Germinal center (tissue), 1 donor: ENCODE data around the gene TNFRSF6B.

Experiments
- DNase-seq: peaks from one replicate; pipeline ENCODE4 v3.0.0; 2012; ENCODE audit warnings: mixed read lengths, low spot score

TNFRSF6B gene

DNA sequence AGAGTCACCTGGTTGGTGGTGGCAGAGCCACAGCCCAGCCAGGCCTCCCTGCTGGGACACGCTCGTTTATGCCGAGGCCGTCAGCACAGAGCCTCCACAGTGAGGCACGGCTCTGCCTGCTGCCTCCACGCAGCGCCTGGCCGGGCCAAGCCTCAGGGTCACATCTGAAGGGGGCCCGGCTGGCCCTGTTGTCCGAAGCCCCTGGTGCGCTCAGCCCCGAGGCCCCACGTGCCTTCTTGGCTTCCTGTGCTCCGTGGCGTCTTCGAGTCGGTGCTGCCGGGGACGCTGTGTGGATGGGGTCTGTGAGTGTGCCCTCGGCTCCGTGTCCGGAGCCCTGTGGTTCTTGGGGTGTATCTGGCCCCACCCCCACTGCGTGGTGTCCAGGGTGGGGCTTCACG lies 10.4 kb upstream of the TNFRSF6B start:
- DNase-seq = no peak

DNA sequence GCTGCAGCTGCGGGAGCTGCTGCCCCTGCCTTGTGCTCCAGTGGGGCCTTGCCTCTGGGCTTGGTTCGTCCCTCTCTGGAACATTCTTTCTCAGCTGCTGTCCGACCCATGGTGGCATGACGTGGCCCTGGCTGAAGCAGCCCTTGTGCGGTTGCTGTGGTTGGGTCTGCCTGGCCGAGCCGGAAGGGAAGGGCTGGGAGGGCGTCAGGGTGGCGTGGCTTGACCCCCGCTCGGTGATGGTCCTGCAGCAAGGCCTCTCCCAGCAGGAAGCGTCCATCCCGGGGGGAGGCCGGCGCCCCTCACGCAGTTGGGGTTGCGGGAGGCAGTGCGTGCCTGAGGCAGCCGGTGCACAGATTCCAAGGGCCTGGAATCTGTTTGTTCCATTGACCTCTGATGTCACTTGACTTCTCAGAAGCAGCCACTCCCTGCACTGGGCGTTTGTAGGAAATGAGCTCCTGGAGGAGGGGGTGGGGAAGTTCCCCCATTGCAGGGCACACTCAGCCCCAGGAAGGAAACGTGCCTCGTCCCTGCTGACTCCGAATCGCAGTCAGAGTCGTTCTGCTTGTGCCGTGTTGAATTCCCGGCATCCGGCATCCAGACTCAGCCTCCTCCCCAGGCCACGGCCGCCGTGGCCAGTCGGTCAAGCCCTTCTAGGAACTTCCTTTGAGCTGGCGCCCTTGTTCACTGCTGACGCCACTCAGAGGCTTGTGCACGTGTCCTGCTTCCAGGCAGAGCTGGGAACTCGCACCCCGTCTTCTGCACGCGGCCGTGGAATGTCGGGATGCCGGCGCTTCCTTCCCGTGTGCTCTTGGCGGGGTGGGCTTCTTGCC lies 9.7 kb upstream of the TNFRSF6B start:
- DNase-seq = no peak

DNA sequence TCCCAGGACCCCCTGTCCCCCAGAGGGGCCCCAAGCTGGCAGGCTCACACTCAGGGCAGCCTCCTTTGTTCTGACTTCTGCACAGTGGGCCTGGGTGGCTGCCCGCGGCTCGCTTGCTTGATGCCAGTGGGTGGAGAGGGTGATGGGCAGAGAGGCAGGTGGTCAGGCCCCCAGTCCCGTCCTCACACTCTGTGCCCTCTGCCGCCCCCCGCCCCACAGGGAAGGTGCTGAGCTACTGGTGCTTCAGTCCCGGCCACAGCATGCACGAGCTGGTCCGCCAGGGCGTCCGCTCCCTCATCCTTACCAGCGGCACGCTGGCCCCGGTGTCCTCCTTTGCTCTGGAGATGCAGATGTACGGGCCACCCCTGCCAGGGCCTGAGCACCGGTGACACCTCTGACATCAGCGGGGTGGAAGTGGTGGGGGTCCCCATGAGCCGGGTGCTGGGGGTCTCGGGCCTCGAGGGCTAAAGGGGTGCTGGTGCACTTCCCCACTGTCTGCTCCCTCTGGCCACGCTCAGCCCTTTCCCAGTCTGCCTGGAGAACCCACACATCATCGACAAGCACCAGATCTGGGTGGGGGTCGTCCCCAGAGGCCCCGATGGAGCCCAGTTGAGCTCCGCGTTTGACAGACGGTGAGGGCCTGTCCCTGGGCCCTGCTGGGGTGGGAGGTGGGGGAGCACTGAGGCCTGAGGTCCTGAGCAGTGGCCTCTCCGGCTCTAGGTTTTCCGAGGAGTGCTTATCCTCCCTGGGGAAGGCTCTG lies 8.9 kb upstream of the TNFRSF6B start:
- DNase-seq = no peak

DNA sequence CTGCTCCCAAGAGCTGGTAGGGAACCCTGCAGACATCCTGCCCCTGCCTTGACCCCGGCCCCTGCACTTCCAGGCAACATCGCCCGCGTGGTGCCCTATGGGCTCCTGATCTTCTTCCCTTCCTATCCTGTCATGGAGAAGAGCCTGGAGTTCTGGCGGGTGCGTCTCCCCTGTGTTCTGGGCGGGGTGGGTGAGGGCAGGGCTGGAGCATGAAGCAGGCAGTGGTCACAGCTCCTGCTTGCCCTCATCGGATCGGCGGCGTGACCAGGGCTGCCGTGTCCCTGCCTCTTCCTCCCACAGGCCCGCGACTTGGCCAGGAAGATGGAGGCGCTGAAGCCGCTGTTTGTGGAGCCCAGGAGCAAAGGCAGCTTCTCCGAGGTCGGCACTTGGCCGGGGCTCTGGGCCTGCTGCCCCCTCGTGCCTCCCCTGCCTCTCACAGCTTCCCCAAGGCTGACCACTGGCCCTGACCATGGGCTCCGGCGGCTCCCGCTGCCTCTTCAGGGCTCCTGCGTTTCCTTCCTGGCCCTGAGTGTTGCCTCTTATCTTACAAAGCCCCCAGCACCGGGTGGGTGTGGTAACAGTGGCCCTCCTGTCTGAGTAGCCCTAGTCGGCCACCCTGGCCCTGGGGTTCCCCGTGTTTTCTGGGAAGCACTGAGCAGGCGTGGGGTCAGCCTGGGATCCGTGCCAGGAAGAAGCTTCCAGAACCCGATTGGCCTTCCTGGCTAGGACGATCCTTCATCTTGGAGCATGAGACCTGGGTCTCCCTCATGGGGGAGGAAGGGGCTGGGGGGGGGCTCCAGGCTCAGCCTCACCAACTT lies 8.0 kb upstream of the TNFRSF6B start:
- DNase-seq = no peak

DNA sequence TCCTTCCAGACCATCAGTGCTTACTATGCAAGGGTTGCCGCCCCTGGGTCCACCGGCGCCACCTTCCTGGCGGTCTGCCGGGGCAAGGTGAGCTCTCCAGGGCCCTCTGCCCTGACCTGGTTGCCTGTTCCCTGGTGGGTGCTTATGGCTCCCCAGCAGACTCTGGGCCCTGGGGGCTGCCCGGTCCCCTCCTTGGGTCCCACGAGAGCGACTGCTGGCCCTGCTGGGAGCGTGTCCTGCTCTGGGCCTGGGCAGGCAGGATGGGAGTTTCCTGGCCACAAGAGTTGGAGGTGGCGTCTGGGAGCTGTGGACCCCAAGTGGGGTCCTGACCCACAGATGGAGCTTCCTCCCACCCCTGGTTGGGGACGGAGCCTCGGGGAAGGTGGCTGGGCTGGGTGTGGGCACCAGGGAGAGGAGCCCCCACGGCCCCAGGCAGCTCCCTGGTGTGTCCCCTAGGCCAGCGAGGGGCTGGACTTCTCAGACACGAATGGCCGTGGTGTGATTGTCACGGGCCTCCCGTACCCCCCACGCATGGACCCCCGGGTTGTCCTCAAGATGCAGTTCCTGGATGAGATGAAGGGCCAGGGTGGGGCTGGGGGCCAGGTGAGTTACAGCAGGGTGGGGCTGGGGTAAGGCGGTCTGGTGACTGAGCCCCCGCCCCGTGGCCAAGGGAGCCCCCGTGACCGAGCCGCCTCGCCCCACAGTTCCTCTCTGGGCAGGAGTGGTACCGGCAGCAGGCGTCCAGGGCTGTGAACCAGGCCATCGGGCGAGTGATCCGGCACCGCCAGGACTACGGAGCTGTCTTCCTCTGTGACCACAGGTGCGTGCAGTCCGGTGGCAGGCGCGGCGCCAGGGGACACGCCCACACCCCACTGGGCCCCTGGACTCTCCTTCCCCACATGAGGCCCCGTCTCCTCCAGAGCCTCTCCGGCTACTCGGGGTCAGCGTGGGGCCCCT lies 7.1 kb upstream of the TNFRSF6B start:
- no peak for DNase-seq

DNA sequence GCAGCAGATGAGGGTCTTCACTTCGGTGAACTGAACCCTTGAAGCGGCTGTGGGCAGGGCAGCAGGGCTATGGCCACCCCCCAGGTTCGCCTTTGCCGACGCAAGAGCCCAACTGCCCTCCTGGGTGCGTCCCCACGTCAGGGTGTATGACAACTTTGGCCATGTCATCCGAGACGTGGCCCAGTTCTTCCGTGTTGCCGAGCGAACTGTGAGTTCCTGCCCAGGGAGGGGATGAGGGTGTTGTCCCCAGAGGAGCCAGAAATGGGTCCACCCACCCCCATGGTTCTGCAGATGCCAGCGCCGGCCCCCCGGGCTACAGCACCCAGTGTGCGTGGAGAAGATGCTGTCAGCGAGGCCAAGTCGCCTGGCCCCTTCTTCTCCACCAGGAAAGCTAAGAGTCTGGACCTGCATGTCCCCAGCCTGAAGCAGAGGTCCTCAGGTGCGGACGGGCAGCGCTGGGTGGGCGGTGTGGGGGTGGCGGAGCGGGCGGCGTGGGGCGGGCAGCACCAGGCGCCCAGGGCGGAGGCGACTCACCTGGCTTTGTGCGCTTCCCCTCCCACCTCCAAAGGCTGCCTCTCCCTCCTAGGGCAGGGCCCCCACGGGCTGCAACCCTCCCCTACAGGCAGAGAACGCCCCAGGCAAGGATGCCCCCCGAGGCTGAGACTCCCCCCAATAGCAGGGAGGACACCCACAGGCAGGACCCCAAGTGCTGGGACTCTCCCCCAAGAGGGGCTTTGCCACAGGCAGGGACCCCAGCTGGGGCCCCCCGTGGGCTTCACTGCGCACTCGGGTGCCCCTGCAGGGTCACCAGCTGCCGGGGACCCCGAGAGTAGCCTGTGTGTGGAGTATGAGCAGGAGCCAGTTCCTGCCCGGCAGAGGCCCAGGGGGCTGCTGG lies 6.2 kb upstream of the TNFRSF6B start:
- no peak for DNase-seq

DNA sequence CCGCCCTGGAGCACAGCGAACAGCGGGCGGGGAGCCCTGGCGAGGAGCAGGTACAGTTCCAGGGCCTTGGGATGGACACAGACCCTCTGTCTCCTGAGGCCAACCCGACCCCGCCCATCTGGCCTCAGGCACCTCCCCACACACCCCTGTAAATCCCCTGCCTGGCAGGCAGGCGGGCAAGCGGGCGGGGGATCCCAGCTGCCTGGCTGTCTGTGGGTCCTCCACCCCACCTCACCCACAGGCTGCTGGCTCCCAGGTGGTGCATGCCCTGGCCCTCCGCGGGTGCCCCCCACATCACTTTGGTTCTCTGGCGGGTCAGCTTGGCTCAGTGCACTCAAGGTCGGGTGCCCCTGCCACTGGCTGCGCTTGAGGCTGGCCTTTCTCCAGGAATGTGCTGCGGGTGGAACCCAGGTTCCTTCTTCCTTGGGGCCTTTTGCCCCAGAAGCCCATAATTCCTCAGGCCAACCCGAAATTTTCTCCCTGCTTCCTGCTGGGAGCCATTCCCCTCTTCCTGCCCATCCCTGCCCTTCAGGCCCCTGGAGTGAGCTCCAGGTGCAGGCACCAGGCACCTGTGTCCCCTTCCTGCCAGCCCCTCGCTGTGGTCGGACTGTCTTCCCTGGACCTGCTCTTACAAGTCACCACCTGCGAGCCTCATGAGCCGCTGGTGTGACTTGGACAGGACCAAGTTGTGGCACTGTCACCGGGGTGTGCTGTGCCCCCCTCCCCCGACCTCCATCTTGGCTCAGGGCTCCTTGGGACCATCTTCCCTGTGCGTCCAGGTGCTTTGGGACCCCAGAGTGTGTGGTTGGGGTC lies 5.3 kb upstream of the TNFRSF6B start:
- DNase-seq = no peak

DNA sequence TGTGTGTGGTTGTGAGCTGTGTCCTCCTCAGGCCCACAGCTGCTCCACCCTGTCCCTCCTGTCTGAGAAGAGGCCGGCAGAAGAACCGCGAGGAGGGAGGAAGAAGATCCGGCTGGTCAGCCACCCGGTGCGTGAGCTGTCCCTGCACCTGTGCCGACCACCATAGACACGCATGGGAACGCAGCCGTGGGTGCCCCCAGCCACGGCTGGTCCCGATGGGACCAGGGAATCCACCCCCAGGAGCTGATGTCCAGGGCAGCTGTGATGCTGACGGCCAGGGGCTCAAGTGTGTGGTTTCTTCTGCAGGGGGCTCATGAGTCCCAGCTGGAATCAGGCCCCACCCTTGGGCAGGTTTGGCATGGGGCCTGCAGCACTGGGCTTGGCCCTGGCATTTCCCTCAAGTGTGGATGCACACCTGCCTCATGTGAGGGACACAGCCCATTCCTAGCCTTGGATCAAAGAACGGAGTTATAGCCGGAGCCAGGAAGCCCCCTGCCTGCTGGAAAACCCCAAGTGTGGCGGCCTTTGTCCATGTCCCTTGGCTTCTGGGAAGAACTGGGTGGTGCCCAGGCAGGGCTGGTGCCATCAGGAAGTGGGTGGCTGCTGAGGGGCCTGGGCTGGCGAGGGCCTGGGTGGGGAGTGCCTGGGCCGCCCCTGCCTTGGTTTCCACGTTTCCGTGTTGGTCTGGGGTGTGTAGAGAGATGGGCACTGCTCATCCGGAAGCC lies 4.6 kb upstream of the TNFRSF6B start:
- DNase-seq = no peak

DNA sequence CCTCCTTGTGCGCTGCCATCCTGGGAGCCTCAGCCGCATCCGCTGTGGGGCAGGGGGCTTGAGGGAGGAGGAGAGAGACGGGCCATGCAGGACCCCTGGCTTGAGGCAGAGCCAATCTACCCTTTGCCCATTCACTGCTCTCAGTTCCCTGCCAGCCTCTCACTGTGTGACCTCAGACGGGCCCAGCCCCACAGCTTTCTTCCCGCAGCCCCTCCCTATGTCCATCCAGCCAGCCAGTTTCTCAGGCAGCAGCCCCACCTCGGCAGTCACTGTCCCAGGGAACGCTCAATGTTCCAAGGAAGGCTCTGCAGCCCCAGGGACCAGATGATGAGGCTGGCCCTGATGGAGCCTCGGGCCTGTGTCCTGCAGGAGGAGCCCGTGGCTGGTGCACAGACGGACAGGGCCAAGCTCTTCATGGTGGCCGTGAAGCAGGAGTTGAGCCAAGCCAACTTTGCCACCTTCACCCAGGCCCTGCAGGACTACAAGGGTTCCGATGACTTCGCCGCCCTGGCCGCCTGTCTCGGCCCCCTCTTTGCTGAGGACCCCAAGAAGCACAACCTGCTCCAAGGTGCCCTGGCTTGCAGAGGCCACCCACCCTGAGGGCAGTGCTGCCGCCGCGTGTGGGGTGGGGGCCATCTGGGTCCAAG lies 3.9 kb upstream of the TNFRSF6B start:
- DNase-seq = no peak

DNA sequence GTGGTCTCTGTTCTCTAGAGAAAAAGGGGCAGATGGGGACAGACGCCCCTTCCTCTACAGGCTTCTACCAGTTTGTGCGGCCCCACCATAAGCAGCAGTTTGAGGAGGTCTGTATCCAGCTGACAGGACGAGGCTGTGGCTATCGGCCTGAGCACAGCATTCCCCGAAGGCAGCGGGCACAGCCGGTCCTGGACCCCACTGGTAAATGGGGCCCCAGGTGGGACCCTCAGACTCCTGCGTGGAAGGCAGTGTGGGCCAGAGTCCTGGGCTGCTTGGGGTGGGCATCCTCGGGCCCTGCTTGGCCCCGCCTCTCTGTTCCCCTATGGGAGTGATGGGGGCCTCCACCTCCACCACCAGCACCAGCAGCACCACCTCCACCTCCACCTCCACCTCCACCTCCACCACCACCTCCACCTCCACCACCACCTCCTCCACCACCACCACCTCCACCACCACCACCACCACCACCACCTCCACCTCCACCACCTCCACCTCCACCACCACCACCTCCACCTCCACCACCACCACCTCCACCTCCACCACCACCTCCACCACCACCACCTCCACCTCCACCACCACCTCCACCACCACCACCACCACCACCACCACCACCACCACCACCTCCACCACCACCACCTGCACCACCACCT lies 3.2 kb upstream of the TNFRSF6B start:
- DNase-seq = no peak

DNA sequence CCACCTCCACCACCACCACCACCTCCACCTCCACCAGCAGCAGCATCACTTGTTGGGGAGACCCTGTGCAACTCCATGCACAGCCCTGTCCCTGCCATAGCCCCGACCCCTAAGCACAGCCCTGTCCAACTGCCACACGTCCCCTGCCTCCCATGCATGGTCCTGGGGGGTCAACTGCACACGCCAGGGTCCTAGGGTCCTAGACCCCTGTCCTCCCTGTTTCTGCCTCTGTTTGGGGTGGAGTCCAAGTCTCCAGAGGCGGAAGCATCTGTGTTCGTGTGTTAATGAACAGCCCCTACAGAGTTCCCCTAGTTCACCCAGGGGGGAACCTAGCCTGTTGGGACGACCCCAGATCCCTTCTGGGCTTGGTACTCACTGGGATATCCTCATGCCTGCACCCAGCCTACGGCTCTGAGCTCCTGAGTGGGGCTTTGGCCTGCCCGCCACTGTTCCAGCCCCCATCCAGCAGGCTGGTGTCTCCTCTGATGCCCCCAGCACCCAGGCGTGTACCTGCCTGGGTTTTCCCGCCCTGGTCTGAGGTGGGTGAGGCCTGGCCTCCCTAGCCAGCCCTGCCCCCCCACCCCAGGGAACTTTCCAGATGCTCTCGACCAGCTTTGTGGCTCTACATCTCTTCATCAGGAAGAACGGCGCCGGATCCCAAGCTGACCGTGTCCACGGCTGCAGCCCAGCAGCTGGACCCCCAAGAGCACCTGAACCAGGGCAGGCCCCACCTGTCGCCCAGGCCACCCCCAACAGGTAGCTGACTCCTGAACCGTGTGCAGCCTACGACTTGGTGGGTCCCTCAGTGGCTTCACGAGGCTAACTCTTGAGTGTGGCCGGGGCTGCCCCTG lies 2.5 kb upstream of the TNFRSF6B start:
- no peak for DNase-seq

DNA sequence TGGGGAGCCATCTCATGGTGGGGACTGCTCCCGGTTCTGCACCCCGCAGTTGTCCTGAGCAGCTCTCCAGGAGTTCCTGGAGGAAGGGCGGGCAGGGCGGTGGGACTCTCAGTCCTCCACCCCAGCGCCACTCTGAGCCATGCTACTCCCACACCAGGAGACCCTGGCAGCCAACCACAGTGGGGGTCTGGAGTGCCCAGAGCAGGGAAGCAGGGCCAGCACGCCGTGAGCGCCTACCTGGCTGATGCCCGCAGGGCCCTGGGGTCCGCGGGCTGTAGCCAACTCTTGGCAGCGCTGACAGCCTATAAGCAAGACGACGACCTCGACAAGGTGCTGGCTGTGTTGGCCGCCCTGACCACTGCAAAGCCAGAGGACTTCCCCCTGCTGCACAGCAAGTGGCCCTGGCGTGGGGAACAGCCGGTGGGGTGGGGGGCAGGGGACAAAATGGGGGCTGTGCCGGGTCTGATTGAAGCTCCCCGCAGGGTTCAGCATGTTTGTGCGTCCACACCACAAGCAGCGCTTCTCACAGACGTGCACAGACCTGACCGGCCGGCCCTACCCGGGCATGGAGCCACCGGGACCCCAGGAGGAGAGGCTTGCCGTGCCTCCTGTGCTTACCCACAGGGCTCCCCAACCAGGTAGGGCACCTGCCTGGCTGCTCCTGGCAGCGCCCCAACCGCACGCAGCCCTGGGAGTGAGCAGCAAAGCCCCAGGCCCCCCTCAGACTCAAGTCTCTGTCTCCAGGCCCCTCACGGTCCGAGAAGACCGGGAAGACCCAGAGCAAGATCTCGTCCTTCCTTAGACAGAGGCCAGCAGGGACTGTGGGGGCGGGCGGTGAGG lies 1.6 kb upstream of the TNFRSF6B start:
- DNase-seq = no peak

DNA sequence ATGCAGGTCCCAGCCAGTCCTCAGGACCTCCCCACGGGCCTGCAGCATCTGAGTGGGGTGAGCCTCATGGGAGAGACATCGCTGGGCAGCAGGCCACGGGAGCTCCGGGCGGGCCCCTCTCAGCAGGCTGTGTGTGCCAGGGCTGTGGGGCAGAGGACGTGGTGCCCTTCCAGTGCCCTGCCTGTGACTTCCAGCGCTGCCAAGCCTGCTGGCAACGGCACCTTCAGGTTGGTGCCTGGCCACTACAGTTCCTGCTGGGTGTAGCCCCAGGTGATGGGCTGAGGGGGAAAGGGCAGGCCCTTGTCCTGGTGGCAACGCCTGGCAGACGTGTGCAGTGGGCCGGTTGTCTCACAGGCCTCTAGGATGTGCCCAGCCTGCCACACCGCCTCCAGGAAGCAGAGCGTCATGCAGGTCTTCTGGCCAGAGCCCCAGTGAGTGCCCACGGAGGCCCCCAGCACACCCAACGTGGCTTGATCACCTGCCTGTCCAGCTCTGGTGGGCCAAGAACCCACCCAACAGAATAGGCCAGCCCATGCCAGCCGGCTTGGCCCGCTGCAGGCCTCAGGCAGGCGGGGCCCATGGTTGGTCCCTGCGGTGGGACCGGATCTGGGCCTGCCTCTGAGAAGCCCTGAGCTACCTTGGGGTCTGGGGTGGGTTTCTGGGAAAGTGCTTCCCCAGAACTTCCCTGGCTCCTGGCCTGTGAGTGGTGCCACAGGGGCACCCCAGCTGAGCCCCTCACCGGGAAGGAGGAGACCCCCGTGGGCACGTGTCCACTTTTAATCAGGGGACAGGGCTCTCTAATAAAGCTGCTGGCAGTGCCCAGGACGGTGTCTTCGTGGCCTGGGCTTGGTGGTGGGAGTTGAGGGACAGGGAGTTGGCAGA lies 787 bp upstream of the TNFRSF6B start:
- no peak for DNase-seq

DNA sequence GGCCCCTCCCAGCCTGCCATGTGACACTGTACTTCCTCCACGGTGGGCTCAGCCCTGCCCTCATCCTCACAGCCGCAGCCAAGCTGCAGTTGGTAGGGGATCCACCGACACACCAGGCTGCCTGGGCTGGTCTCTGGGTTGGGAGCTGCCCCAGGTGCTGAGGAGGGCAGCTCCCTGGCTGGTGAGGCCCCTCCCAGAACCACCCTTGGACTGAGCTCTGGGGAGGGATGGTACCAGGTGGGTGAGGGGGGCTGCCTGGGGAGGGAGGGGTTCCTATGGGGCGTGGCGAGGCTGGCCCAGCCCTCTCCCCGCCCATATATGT lies 185 bp upstream of the TNFRSF6B start:
- DNase-seq = no peak

DNA sequence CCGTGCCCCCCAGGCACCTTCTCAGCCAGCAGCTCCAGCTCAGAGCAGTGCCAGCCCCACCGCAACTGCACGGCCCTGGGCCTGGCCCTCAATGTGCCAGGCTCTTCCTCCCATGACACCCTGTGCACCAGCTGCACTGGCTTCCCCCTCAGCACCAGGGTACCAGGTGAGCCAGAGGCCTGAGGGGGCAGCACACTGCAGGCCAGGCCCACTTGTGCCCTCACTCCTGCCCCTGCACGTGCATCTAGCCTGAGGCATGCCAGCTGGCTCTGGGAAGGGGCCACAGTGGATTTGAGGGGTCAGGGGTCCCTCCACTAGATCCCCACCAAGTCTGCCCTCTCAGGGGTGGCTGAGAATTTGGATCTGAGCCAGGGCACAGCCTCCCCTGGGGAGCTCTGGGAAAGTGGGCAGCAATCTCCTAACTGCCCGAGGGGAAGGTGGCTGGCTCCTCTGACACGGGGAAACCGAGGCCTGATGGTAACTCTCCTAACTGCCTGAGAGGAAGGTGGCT lies 960 bp downstream of the TNFRSF6B start:
- DNase-seq = no peak
